OCI-LY1 (cell line): ENCODE measurements around the gene CGAS.
"Not testable (repeated sequence)": the region's sequence is repeated elsewhere in the genome, so short reads cannot be mapped to it uniquely, and the experiment has no call there.

Source experiments
- H2AFZ ChIP-seq: fragments of 200-600 bp; sonication (generic), shearing (Covaris generic); 2 replicates; pipeline ENCODE4 v1.6.0; 2014; ENCODE audit warnings: antibody characterized with exemption, mild to moderate bottlenecking, low read length
- H3F3A ChIP-seq: fragments of 200-600 bp; sonication (generic), shearing (Covaris generic); 2 replicates; pipeline ENCODE4 v1.6.0; 2014; ENCODE audit warnings: mild to moderate bottlenecking, antibody characterized with exemption, low read length, moderate library complexity; ENCODE audit not compliant: insufficient read depth
- H3K27ac ChIP-seq: fragments of 200-600 bp; sonication (generic); 2 replicates; pipeline ENCODE4 v1.5.1; 2014; ENCODE audit warnings: low read length, mixed run types, mild to moderate bottlenecking, low read depth; ENCODE audit not compliant: poor library complexity, severe bottlenecking
- H3K27me3 ChIP-seq: fragments of 200-600 bp; sonication (generic); 2 replicates; pipeline ENCODE4 v1.6.0; 2014; ENCODE audit warnings: antibody characterized with exemption, mild to moderate bottlenecking, low read length, moderate library complexity; ENCODE audit not compliant: insufficient read depth
- H3K36me3 ChIP-seq: fragments of 200-600 bp; sonication (generic); 2 replicates; pipeline ENCODE4 v1.6.1; 2014; ENCODE audit warnings: mild to moderate bottlenecking, antibody characterized with exemption, low read length, moderate library complexity, mixed read lengths; ENCODE audit not compliant: insufficient read depth
- H3K4me1 ChIP-seq: fragments of 200-600 bp; sonication (generic); 2 replicates; pipeline ENCODE4 v1.5.1; 2014; ENCODE audit warnings: mild to moderate bottlenecking, low read length, moderate library complexity; ENCODE audit not compliant: insufficient read depth, severe bottlenecking
- H3K4me2 ChIP-seq: fragments of 200-600 bp; sonication (generic), shearing (Covaris generic); 2 replicates; pipeline ENCODE4 v1.6.1; 2014; ENCODE audit warnings: low read length
- H3K4me3 ChIP-seq: fragments of 200-600 bp; sonication (generic); 2 replicates; pipeline ENCODE4 v1.5.1; 2014; ENCODE audit warnings: low read length, low read depth, mild to moderate bottlenecking, mixed read lengths; ENCODE audit not compliant: poor library complexity, severe bottlenecking
- H3K79me2 ChIP-seq: fragments of 200-600 bp; shearing (Covaris generic); 2 replicates; pipeline ENCODE4 v1.6.1; 2016; ENCODE audit warnings: mixed run types, low read length, mixed read lengths; ENCODE audit not compliant: insufficient read depth
- H3K9ac ChIP-seq: fragments of 200-600 bp; sonication (generic), shearing (Covaris generic); 2 replicates; pipeline ENCODE4 v1.6.1; 2014; ENCODE audit warnings: mild to moderate bottlenecking, low read length, mixed read lengths
- H3K9me2 ChIP-seq: fragments of 200-600 bp; sonication (generic), shearing (Covaris generic); 2 replicates; pipeline ENCODE4 v1.6.1; 2014; ENCODE audit warnings: low read depth, mild to moderate bottlenecking, low read length, mixed read lengths
- H3K9me3 ChIP-seq: fragments of 200-600 bp; shearing (Covaris generic); 2 replicates; pipeline ENCODE4 v1.6.1; 2014; ENCODE audit warnings: low read length, mixed read lengths
- H4K20me1 ChIP-seq: fragments of 200-600 bp; sonication (generic), shearing (Covaris generic); 2 replicates; pipeline ENCODE4 v1.6.0; 2016; ENCODE audit warnings: mild to moderate bottlenecking, low read length; ENCODE audit not compliant: insufficient read depth
- EZH2 ChIP-seq: fragments of 200-600 bp; sonication (generic), shearing (Covaris generic); IDR thresholded peaks from 2 replicates; pipeline ENCODE4 v1.8.0; 2017; ENCODE audit warnings: borderline replicate concordance, mixed run types, mild to moderate bottlenecking, antibody characterized with exemption, low read length, moderate library complexity, mixed read lengths
- TF ChIP-seq, protein P1 (sequence below): fragments of 200-600 bp; sonication (generic), shearing (Covaris generic); IDR thresholded peaks from 2 replicates; pipeline ENCODE4 v1.5.1; 2017; ENCODE audit warnings: mild to moderate bottlenecking, antibody characterized with exemption, low read length, moderate library complexity, mixed read lengths

CGAS gene

DNA sequence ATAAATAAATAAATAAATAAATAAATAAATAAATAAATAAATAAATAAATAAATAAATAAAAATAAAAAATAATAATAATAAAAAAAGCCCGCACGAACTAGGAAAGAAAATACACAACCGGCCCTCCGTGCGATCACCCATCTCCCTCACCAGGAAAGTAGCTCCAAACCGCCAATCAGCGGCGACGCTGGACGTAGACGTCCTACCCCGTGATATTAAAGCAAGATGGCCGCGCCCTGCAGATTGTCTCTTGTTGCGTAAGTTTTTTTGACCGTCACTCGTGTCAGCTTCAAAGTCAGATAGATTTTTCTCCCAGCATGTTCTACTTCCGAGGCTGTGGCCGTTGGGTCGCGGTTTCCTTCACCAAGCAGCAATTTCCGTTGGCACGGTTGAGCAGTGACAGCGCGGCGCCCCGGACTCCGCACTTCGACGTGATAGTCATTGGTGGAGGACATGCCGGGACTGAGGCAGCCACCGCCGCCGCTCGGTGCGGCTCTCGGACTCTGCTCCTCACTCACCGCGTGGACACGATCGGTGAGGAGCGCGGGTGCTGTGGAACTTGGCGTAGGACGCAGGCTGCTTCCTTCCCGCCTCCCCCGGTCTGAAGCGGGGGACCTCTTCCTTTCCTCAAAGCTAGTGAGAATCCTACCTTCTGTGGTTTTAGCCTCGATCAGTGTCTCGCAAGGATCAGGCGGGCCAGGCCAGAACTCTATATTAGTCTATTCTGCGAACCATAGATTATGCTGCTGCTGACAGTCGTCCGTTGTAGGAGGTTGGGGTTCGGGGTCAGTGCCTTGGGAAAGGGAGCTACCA is 9.6 kb upstream of the CGAS start, which contains the start of gene MTO1:
Gene MTO1, plus strand, starts transcription at position 201 of the 814 bp plus-strand sequence. Its CDS starts 118 bp downstream, at position 319.
- Histone ChIP-seq H4K20me1 (no peaks in the 10 kb centered on the region), H3K79me2 (peaks cover 30% of the 10 kb centered on the region), H3K27me3 (no peaks in the 10 kb centered on the region), H3K9ac (peak within 1 kb of the TSS; percentile 88), H3K4me3 (peak within 1 kb of the TSS; percentile 78), H3K9me2 (no peaks in the 10 kb centered on the region), H3F3A (no peaks in the 10 kb centered on the region), H2AFZ (peak within 1 kb of the TSS; percentile 35; the same call in 1 of the 2 replicates), H3K27ac (peak within 1 kb of the TSS; percentile 91), H3K4me2 (peak within 1 kb of the TSS; percentile 93), H3K4me1 (peaks cover 25% of the 10 kb centered on the region), H3K9me3 (no peaks in the 10 kb centered on the region), H3K36me3 (peaks cover 26% of the 10 kb centered on the region)
- no peak for TF ChIP-seq EZH2
- TF ChIP-seq, protein P1, sequence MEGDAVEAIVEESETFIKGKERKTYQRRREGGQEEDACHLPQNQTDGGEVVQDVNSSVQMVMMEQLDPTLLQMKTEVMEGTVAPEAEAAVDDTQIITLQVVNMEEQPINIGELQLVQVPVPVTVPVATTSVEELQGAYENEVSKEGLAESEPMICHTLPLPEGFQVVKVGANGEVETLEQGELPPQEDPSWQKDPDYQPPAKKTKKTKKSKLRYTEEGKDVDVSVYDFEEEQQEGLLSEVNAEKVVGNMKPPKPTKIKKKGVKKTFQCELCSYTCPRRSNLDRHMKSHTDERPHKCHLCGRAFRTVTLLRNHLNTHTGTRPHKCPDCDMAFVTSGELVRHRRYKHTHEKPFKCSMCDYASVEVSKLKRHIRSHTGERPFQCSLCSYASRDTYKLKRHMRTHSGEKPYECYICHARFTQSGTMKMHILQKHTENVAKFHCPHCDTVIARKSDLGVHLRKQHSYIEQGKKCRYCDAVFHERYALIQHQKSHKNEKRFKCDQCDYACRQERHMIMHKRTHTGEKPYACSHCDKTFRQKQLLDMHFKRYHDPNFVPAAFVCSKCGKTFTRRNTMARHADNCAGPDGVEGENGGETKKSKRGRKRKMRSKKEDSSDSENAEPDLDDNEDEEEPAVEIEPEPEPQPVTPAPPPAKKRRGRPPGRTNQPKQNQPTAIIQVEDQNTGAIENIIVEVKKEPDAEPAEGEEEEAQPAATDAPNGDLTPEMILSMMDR, result no peak

DNA sequence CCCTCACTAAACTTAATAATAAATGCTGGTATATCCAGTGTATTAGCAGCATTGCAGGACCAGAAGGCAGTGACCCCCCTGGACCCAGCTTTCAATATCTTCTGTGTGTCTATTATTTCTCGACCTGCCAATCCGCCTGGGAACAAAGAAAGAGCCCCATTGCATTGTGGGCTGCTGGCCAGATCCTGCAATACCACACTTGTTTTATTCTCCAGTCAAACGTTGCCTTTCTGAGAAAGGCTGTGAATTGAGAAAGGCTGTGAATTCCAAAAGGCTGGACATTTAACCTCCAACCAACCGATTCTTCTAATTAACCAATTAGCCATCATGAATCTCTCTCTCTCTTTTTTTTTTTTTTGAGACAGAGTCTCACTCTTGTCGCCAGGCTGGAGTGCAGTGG is 8.0 kb upstream of the CGAS start:
- no peaks in the 10 kb centered on the region for H3K9me2 ChIP-seq
- H3K27me3 ChIP-seq, result no peaks in the 10 kb centered on the region
- no peak overlapping the region for H3K27ac ChIP-seq
- no peak overlapping the region for H3K4me3 ChIP-seq
- H2AFZ ChIP-seq, result no peak overlapping the region
- H3K9me3 ChIP-seq, result no peaks in the 10 kb centered on the region
- peaks cover 29% of the 10 kb centered on the region for H3K79me2 ChIP-seq
- H3F3A ChIP-seq, result no peaks in the 10 kb centered on the region
- H3K4me2 ChIP-seq, result no peak overlapping the region
- H4K20me1 ChIP-seq, result no peaks in the 10 kb centered on the region
- peaks cover 14% of the 10 kb centered on the region for H3K36me3 ChIP-seq
- H3K4me1 ChIP-seq, result peaks cover 25% of the 10 kb centered on the region
- TF ChIP-seq EZH2, result no peak
- TF ChIP-seq, protein P1, result no peak
- no peak overlapping the region for H3K9ac ChIP-seq

DNA sequence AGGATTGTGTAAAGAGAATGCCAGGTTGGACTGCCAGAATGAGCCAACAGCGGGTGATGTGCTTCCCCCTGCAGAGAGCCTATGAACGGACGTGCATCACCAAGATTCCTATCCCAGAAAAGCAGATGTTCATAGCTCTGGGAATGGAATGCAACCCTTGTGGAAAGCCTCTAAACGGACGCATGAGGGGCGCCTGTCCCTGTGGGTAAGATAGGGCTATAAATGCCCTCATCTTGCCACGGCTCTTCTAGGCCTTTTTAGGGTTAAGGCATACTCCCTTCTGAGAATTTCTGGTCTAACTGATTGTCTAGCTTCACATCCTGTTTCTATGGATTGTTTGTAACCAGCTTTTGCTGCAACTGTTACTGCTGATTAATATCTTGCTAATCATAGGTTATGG is 7.4 kb upstream of the CGAS start:
- H3K4me3 ChIP-seq, H3K27ac ChIP-seq, H4K20me1 ChIP-seq, H3F3A ChIP-seq, H2AFZ ChIP-seq, H3K27me3 ChIP-seq, H3K4me2 ChIP-seq, H3K9ac ChIP-seq, H3K9me2 ChIP-seq, H3K9me3 ChIP-seq: not testable (repeated sequence)
- H3K36me3 ChIP-seq, result peaks cover 14% of the 10 kb centered on the region
- H3K79me2 ChIP-seq, result peaks cover 25% of the 10 kb centered on the region
- H3K4me1 ChIP-seq, result peaks cover 25% of the 10 kb centered on the region
